NCI-H345 treated with DMSO at 0.1 percent for 48 hours (cell line): ENCODE results near the gene FAM168A.

Experiments
- DNase-seq: peaks from one replicate; lab custom pipeline; 2025; ENCODE audit not compliant: unreplicated experiment; lab: John Stamatoyannopoulos, UW

The FAM168A gene

DNA sequence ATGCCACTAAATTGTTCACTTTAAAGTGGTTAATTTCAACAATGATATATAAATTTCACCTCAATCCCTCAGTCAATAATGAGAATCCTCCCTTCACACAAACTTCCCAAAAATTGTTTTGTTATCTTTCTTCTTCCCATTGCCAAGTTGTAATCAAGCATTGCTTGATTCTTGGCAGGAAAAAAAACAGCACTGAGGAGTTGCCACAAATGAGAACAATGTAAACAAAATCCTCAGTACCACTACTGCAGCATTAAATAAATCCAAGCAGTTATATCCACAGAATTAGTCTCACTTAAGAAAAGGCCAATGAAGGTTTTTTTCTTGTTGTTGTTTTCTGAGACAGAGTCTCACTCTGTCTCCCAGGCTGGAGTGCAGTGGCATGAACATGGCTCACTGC lies 38.2 kb downstream of the FAM168A start:
- DNase-seq: no peak

DNA sequence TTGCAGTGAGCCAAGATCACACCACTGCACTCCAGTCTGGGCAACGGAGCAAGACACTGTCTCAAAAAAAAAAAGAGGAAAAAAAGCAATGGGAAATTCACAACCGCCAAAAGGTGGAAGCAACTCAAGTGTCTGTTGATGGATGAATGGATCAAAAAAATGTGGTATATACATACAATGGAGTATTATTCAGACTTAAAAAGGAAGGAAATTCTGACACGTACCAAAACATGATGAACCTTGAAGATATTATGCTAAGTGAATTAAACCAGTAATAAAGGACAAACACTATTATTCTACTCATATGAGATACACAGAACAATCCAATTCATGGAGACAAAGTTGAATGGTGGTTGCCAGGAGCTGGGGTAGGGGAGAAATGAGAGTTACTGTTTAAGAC lies 40.9 kb downstream of the FAM168A start:
- no peak for DNase-seq

DNA sequence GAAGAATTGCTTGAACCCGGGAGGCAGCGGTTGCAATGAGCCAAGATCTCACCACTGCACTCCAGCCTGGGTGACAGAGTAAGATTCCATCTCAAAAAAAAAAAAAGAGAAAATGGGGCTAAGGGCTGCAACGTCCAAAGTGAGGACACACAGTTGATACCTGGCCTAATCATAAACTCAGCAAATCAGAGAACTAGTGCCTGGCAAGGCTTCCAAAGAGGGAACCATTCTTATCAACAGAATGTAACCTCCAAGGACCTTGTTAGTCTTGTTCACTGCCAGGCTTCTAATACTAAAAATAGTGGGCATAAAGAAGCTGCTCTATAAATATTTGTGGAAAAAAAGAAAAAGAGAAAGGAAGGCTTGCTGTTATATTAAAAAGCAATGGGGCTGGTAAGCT lies 42.3 kb downstream of the FAM168A start:
- DNase-seq: no peak

DNA sequence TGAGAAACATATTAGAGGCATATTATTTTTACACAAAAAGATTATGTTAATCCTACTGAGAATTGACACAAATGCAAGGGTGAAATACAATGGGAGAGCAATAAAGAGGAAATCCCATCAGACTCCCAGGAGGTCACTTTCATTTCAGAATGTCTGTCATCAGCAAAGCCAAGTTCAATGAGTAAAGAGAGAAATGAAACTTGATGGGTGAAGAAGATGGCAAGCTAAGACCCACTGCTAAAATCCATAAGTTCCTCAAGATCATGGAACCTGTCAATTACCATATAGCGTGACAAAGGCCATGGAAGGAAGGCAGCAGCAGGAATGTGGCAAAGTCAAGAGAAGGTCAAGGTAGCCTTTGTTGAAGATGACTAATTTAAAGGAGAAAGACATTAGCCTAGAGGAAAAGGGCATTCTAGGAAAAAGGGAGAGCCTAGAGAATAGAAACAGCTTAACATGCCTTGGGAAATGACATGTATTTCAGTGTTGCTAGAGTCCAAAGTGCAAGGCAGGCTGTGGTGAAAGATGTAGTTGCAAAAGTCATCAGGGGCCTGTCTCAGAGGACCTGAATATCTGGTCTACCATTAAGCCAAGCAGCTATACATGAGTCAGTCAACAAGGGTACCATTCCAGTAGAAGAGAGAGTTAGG lies 43.1 kb downstream of the FAM168A start:
- no peak for DNase-seq

DNA sequence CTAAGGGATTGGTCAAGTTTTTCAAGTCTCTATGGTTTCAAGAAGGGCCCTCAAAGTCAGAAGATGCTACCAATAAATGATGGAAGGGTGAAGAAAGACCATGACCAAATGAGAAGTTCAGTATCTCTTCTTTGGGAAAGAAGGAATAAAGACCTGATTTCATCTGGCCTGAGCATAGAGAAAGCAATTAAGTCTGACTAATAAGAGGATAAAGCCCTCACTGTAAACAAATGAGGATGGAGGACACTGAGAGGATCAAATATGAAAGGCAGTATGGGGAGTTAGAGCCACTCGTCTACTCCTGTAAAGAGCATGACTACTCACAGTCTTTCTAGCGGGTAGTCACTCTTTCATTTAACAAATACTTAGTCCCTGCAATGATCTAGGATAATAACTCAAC lies 44.6 kb downstream of the FAM168A start:
- DNase-seq: no peak

DNA sequence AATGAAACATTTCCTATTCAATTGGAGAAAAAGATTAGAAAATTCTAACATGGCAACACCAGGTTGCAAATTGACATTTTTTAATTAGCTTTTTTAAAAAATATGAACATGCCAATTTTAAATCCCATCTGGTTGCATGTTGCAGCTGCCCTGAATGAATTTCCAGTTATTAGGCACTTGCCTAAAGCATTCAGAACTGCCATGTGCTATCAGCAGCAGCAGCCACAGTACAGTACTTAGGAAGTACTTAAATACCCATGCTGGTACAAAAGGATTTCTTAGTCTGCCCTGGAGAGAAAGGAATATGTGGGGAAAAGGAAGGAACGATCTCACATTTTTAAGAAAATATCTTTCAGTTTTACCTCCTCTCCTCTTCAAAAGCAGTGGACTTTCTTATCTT lies 46.2 kb downstream of the FAM168A start:
- no peak for DNase-seq

DNA sequence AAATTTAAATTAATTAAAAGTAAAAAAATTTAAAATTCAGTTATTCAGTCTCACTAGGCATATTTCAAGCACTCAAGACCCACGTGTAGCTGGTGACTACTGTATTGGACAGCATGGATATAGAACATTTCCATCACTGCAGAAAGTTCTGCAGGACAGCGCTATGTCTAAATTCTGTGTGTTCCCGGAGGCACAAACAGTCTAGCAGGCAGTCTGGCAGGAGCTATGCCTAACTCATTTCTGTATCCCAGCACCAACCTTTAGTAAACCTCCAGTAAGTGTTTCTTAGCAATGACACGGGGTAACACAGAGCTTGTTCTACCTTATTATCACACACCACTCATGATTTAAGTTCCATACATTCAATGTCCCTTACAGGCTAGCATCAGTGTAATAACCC lies 48.5 kb downstream of the FAM168A start:
- no peak for DNase-seq

DNA sequence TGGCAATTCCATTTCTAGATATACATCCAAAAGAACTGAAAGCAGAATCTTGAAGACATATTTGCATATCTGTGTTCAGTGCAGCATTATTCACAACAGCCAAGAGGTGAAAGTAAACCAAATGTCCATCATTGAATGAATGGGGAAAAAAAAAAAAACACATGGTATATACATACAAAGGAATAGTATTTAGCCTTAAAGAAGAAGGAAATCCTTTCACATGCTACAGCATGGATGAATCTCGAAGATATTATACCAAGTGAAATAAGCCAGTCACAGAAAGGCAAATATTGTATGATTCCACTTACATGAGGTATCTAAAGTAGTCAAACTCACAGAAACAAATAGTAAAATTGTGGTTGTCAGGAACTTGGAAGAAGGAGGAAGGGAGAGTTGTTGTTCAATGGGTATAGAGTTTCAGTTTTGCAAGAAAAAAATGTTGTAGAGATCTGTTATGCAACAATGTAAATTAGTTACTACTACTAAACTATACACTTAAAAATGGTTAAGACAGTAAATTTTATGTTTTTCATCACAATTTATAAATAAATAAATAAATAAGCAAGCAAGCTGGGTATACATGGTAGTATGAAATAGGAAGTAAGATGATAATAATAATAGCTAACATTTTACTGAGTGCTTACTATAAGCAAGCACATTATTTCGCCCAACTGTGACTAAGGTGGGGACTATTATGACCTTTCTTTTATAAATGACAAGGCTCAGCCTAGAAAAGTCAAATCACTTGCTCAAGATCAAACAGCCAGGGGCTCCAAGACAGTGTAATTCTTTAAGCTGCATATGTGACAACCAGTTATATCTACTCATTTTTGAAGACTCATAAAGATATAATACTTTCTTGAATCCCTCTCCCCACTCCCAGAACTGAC lies 50.0 kb downstream of the FAM168A start:
- DNase-seq: no peak

DNA sequence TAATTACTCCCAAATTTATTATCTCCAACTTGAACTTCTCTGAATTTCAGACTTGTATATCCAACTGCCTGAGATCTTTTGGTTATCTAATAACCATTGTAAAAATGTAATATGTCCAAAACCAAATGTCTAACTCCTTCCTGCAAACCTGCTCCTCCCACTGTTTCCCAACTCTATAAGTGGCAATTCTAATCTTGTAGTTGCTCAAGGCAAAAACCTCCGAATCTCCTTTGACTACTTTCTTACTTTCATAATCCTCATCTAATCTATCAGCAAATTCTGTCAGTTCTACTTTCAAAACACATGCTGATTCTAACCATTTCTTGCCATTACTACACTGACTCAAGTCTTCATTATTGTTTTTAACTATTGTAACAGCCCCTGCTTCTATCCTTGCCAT lies 55.7 kb downstream of the FAM168A start:
- no peak for DNase-seq

DNA sequence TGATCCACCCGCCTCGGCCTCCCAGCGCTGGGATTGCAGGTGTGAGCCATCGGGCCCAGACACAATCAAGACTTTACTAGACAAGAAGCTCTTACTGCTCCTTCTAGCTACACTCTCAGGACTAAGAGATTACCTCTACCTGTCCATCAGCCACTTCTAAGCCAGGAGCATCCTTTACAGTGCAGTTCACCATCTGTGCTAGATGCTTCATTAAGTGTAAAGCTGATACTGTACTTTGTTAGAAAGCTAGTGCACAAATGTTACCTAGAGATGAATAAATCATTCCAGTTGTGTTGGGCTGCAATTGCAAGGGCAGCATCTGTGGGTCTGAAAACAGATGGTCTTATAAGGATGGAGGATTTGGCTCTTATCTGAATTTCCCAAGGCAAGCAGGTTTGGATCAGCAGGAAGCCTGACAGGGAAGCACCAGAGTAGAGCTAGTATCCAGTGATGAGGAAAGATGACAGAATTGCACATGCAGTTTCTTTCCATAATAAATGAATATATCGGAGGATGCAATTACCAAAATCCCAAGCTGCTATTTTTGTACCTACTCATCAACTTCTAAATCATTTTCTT lies 58.3 kb downstream of the FAM168A start:
- DNase-seq: no peak

DNA sequence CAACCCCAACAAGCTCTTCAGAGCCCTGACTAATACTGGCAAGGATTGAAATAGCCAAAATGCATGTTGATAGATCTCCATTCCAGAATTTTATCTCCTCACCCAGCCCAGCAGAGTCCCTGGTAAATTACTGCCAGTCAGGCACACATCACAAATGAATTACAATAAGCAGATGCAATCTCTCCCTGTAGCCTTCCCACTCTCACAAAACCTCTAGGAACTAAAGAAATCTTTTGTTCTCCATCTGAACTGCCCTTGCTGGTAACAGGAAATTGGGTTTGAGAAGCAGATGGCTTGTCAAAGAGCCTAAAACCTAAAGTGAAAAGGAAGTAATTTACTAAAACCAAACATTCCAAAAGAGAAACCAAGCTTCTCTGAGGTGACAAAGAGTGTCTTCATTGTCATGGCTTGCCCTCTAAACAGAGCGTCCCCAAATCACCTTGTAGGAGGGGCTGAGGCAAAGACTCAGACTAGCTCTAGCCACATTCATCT lies 59.5 kb downstream of the FAM168A start:
- no peak for DNase-seq

DNA sequence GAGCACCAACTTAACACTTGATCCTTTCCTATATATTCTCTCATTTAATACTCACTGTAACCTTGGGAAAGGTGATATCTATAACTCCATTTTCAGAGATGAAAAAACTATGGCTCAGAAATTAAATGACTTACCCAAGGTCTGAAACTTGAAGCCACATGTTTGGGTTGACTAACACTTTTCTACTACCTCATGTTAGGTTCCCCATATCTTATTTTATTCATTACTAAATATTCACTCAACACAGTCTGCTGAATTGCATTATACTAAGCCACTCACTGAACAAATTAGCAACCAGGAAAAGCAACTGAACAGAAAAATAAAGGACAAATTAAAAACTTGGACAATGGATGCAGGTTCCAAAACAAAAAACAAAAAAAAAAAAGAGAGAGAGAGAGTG lies 59.9 kb downstream of the FAM168A start:
- no peak for DNase-seq

DNA sequence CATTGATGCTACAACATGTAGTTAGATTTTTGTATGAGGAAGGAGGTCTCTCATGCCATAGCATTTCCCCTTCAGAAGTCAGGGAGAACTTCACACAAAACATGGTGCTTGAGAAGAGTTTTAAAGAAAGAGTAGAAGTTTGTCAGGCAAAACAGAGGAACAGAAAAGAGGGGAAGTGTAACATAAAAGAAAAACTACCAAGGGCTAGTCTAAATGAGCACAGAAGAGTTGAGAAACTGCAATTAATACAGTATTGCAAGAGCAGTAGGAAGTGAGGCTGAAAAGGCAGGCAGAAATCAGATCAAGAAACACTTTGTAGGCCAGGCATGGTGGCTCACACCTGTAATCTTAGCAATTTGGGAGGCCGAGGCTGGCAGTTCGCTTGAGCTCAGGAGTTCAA lies 61.0 kb downstream of the FAM168A start:
- DNase-seq: no peak

DNA sequence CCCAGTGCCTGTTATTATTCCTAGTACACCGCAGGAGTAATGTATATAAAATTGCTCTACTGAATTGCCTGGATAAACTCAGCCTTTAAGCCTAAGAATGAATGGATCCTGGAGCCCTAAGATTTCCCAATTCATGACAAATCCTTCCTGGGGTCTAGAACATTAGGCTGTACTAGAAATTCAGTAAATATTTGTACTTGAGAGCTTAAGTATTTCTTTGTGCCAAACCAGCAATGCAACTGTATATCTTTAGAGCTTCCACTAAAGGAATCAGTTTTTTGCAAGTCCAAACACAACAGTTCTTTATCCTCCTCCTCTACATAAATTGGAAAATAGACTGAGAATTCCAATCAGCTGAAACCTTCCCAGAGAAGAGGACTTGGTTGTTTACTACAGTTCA lies 65.6 kb downstream of the FAM168A start:
- no peak for DNase-seq

DNA sequence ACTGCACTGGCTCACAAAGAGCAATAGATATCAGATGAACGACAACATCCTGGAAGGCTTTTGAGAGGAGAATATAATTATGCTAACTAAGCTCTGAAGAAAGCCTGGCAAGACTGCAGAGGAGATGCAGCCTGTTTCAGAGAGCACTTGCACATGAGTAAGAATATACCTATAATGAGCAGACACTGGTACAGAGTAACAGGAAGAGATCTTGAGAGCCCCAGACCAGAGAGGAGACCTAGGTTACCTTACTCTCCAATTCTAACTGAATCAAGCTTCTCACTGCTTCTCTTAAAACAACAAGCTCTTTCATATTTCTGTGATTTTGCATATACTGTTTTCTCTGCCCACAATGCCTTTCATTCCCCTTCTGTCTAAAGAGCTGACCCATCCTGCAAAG lies 66.5 kb downstream of the FAM168A start:
- no peak for DNase-seq

DNA sequence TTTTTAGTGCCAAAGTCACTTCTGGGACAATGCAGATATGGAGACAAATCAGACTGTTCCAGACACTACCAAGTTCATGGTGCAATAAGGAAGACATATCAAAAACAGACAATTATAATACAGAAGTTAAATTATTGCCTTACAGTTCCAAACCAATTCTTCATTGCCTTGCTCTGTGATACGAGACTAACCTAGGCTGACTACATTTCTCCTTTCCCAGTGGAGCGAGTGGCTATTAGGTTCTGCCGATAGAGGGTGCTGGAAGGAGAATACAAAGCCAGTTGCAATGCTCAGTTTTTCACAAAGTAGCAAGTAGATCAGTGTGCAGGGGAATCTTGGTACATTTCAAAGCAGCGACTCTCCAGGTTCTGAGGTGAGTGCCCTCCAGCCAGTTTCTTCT lies 67.8 kb downstream of the FAM168A start:
- no peak for DNase-seq

DNA sequence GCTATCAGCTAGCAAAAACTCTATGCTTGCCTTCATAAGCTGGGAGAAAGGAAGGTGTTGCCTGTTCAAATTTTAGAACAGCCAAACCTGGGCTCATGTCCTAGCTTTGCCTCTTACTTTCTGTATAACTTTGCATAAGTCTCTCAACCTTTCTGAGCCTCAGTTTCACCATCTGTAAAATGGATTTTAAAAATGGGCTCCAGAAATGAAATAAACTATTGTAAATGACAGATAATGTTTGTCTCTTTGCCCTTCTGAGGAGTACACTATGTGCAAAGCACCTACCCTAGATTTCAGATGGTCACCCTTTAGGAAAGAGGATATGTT lies 68.7 kb downstream of the FAM168A start:
- no peak for DNase-seq

DNA sequence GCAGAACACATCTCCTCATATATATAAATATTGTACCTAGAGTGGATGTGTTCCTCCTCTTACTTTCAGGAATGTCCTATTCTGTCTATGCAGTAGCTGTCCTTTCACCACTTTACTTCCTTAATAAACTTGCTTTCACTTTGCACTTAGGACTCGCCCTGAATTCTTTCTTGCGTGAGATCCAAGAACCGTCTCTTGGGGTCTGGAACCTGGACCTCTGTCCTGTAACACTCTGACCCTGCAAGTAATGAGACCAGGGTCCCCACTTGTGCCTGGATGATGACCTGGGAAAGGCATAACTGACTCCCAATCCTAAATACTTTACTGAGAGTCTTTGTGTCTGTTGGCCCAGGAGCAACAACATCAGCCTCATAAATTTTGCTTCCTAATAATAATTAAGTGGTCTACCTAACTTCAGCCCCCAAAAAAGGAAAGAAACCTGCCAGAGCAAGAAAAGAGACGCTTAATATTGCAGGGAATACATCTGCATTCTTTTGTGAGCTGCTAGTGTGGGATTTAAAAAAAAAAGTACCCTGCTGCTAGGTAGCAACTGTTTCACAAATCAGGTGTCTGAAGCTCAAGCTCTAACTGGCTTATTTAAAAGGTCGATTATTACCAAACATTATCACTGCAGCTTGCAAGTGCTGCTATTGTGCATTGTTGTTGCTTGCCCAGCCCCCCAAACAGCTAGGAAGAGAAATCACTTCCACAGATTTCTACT lies 69.3 kb downstream of the FAM168A start:
- no peak for DNase-seq

DNA sequence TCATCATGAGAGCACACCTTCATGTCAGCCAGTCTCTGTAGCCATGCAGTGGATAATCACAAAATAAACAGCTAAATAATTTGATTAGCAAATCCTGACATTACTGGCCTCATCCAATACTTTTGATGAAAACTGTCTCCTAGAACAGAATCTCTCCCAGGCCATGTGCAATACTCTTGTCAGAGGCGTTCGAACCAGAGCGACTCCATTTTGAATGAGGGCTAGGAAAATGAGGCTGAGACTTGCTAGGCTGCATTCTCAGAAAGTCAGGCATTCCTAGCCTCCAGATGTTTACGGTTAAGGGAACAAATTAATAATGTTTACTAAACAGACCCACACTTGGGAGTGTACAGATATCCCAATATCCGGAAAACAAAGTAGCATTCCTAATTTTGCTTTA lies 69.9 kb downstream of the FAM168A start:
- no peak for DNase-seq

DNA sequence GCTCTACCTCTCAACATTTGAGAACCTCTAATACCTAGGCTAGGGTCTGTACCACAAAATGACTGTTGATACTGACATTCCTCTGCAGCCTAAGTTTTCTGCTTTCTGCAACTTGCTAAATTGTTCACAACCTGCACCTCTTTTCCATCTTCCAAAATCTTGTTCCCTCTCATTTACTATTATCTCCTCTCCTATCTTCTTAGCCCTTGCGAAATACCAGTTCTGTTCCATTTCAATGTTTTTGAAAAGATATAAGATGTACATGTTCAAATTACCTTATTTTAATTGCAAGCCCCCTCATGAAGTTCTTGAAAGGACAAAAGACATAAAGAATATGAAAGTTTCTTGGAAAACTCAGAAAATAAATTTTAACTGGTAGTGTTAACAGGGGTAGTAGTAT lies 72.3 kb downstream of the FAM168A start:
- no peak for DNase-seq

DNA sequence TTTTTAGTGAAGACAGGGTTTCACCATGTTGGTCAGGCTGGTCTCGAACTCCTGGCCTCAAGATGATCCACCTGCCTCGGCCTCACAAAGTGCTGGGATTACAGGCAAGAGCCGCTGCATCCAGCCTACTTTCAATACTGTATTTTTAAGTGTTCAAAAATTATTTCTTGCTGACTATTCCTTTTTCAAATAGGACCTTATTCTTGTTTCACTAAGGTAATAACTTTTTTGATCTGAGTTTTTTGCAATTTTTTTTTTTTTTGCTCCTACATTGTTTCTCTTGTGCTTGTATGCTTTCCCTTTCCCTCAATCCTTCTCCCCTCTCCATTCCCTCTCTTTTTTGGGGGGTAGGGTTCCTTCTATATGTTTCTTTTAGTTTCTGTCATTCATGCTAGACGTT lies 73.1 kb downstream of the FAM168A start:
- DNase-seq: no peak

DNA sequence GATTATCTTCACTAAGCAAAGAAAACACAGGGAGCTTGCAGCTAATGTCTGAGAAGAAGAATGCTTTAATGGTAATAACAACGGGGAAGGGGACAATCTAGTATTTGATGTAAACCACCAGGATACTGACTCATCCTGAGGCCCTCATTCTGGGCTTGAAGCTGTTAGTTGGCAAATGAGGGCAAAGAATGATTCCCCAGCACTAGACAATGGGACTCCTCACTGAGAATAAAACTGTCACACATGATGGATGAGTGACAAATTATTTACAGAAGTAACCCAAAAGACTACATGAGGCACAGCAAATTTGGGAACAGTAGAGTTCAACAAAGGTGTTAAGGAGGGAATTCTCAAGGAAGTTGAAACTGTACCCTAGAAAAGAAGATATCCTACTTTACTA lies 76.3 kb downstream of the FAM168A start:
- no peak for DNase-seq
